ENCODE results near the gene GAREM1.
A peak's percentile ranks its signal among the peaks of the same experiment; 100 is the strongest.
"Not testable (repeated sequence)": the region's sequence is repeated elsewhere in the genome, so short reads cannot be mapped to it uniquely, and the experiment has no call there.

GAREM1 gene

DNA sequence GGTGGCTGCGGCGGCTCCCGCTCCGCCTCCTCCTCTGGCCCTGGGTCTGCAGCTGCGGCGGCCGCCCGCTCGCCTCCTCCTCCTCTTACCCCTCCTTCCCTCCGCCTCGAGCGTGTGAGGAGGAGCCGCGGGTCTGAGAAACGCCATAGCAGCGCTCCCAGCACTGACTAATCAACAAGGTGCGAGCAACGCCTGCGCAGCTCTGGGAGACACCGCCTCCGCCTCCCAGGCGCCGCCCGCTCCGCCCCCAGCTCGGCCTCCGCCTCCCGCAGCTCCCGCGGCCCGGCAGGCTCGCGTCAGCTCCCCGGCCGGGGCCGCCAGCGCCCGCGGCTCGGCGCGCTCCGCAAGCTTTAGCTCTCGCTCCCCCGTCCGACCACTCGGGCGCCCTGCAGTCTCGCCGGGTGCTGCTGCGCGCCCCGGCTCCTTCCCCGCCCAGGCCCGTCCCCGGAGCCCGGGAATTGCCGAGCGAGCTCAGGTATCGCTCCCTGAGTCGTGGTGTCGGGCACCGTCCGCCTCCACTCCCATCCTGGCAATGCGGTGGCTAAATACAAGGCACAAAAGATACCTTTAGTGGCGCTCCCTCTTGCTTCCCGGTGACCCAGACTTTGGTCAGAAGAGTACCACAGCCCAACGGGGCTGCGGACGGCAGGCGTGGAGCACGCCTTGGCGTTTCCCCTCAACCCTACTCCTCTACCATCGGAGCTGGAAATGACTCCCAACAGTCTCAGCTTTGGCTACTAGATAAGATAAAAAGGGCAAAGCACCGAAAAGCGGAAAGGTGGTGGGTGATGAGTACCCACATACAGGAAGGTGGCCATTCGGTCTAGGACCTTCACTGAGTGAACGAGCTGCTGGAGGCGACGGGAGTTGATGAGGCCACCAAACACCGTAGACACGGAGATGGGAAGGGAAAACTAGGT is at the start of gene GAREM1:
Gene GAREM1 (minus strand): TSS at position 169 of the 920 bp plus-strand sequence. CDS start 454 bp downstream, outside the sequence.
- peak; percentile 93 for DNase-seq (ENCODE audit: low read depth, low spot score)

- no peak for DNase-seq (ENCODE audit: low read depth, low spot score)
Measured at GRCh38 chr18:32511147-32511546, 40.5 kb upstream of the GAREM1 start.

DNA sequence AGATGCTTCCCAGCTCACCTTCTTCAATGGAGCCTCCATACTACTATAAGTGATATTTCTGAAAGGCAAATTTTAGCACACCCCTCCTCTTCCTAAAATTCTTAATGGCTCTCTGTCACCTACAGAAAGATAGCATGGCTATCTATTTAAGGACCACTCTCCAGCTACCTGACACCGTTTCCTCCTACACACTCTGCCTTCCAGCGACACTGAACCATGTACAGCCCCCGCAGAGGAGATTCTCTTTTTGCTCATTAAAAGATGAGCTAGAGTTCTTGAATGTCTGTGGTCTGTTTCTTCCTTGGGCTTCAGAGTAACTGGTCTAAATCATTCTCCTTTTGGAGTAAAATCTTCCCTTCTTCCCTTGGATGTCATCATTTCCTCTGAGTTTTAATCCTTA is 38.4 kb upstream of the GAREM1 start:
- DNase-seq (ENCODE audit: low read depth, low spot score), result no peak

DNA sequence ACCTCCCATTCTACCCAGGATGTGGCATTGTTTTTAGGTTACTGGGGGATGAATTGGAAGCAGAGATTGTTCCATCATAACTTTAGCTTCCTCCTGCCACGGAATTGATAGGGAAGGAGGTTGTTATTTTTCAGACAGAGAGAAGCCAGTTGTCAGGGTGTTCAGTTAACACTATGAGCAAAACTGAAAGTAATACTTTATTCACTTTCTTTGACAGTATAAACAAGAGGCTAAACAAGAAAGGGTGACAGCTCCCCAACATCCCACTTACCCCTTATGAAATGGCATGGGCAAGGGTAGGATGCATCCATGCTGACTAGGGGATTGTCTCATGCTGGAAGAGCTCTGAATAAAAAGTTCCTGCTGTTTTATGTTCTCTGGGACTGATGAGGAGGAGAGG is 36.4 kb upstream of the GAREM1 start:
- no peak for DNase-seq (ENCODE audit: low read depth, low spot score)

- no peak for DNase-seq (ENCODE audit: low read depth, low spot score)
Measured at GRCh38 chr18:32502014-32502413, 31.3 kb upstream of the GAREM1 start.

DNA sequence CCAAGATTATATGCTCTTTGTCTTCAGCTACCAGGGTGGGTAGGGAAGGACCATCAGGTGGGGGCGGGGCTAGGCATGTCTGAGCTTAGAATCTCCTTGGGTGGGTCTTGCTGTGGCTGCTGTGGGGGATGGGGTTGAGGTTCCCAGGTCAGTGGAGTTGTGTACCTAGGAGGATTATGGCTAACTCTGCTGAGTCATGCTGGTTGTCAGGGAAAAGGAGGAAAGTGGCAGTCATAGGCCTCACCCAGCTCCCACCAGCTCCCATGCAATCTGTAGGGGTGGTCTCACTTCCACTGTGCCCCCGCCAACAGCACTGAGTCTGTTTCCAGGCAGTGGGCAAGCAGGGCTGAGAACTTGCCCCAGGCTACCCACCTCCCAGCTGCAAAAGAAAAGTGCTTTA is 30.6 kb upstream of the GAREM1 start:
- not testable (repeated sequence) for DNase-seq (ENCODE audit: low read depth, low spot score)

GRCh38 chr18:32483002-32483401 is 12.3 kb upstream of the GAREM1 start:
- DNase-seq (ENCODE audit: low read depth, low spot score), result no peak

GRCh38 chr18:32482117-32482516 is 11.4 kb upstream of the GAREM1 start:
- DNase-seq (ENCODE audit: low read depth, low spot score), result no peak

DNA sequence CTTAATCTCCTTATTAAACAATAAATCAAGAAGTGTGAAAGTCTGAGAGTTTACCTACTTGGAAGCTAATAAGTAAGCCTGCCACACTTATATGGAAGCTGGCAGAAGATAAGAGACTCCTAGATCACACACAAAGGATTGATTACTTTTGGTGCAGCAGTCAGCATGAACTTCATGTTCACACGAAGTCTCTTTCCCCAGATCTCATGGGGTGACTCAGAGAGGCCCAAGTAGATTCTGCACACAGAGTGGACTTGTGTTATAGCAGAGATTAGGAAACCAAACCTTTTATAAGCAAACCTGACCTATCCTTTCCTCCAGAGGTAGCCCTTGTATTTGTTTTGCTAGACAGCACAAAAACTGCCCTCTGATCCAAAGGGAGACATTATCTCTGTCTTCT is 9.9 kb upstream of the GAREM1 start:
- DNase-seq (ENCODE audit: low read depth, low spot score), result no peak

DNA sequence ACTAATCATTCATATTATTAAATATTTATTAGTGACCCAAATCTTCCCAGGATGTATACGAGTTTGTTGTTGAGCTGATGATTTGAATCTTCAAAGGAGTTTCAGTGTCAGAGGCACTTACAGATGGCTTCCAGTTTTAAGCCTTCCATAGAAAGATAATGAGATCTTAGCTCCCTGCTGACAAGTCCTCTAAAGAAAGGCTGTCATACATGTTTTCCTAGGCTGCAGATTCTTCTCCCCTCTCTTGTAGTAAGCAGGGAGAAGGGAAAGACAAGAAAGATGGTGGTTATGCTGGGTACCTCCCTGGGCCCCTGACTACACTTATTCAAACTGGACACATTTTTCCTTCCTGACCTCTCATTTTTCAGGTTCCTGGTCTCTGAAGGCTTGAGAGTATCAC is 8.1 kb upstream of the GAREM1 start:
- DNase-seq (ENCODE audit: low read depth, low spot score), result no peak

DNA sequence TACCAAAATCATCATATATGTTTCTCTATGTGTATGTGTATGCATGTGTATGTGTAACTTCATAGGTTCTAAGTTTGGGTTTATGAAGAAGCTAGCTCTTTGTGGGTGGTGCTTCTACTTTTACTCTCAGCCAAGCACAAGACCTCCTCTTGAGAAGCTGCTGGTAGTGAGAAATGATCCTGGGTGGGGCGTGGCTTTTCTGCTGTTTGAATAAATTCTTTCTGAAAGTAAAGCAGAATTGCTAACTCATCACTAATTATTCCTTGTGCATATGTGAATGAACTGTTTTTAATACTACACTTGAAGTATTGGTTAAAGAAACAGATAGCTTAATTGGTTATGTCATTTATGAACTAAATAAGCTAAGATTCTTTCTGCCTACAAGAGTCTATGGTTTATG is 7.6 kb upstream of the GAREM1 start:
- DNase-seq (ENCODE audit: low read depth, low spot score), result no peak

DNA sequence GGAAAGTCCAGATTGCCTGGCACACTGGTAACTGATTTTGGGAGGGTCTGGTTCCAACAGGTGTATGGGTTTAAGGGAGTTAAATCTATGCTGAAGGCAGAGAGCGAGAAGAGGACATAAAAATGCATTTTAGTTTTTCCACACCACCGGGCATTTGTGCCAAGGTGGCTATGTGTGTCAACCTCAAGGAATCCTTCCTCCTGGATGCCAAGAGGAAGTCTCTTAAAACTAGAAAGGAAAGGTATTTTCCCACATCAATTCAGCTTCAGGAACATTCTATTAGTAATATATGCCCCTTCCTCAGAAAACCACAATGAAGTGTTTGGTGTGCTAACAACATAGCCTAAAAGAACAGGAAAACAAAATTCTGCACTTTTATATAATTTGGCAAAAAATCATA is 5.4 kb upstream of the GAREM1 start:
- no peak for DNase-seq (ENCODE audit: low read depth, low spot score)

DNA sequence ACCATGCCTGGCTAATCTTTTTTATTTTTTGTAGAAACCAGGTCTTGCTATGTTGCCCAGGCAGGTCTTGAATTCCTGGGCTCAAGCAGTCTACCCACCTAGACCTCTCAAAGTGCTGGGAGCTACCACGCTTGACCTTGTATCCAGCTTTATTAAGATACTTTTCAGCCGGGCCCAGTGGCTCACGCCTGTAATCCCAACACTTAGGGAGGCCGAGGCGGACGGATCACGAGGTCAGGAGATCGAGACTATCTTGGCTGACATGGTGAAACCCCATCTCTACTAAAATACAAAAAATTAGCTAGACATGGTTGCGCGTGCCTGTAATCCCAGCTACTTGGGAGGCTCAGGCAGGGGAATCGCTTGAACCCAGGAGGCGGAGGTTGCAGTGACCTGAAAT is 4.4 kb upstream of the GAREM1 start:
- not testable (repeated sequence) for DNase-seq (ENCODE audit: low read depth, low spot score)

- DNase-seq (ENCODE audit: low read depth, low spot score), result no peak
Measured at GRCh38 chr18:32473325-32473724, 2.6 kb upstream of the GAREM1 start.

- DNase-seq (ENCODE audit: low read depth, low spot score), result no peak
Measured at GRCh38 chr18:32472841-32473240, 2.2 kb upstream of the GAREM1 start.

- no peak for DNase-seq (ENCODE audit: low read depth, low spot score)
Measured at GRCh38 chr18:32470460-32470713, 295 bp downstream of the GAREM1 start.

DNA sequence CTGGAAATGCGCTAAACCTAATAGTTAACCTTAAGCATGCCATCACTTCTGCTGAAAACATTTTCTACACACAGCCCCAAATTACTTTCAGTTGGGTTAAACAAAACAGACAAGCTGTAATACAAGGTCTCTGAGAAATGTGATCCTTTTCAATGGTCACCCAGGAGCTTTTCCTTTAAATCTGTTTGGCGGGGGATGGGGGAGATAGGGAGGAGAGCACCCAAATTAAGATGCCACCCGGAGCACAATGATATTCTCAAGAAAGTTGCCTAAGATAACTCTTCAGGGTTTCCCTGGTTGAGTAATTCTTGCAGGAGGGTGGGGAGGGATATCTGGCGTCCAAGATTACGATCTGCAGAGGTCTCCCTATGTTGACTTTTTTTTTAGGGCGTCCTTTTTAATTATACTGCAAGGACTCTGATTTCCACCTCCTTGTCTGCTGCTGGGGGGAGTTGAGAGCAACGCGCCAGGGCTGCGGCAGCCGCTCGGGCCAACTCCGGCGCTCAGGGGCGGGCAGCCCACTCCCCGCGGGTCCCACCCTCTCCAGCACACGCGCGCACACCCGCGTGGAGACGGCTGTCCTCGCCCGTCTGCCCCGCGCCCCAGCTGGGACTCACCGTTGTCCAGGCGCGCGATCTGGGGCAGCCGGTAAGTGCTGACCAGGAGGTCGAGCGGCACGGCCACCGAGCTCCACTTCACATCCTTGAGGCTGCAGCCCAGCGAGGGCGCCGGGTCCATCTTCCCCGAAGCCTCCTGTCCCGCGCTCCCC is 807 bp downstream of the GAREM1 start:
- no peak for DNase-seq (ENCODE audit: low read depth, low spot score)

GRCh38 chr18:32469190-32469651 is 1.5 kb downstream of the GAREM1 start:
- no peak for DNase-seq (ENCODE audit: low read depth, low spot score)

DNA sequence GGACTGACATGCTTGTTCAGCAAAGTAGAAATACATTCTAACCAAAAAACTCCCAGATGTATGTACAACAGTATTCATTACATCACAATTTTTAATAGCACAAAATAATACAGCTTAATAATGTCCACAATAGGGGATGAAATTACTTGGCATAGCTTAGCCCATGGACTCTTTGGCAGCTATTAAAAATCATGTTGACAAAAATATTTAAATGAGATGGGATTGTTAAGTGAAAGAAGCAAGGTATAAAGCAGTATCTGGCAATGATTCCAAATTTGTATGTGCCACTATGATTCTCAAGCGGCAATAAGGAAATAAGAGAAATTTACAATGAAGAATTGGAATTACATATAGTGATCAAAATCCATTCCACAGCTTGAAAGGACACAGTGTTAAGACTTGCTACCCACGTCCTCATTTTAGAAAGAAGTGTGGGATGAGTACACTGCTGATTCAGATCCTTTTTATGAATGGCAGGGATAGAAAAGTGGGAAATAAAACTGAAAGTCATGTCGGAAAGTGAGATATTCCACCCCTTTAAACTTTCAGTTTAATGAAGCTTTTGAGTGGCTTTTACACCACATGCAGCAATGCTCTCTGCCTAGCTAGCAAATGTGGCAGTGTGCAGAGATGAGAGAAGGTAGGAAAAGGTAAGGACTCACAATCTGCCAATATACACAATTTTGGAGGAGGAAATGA is 2.4 kb downstream of the GAREM1 start:
- DNase-seq (ENCODE audit: low read depth, low spot score), result no peak

GRCh38 chr18:32461709-32462272 is 8.9 kb downstream of the GAREM1 start:
- DNase-seq (ENCODE audit: low read depth, low spot score), result no peak

GRCh38 chr18:32460171-32460731 is 10.4 kb downstream of the GAREM1 start:
- no peak for DNase-seq (ENCODE audit: low read depth, low spot score)
